Psoas muscle (tissue), 8 donors: ENCODE data around the gene NRK. TPM values are rescaled to one million over a fixed set of nuclear protein-coding genes. Genes with fewer than 3 reads are reported as not detected.
"Not testable (repeated sequence)": the region's sequence is repeated elsewhere in the genome, so short reads cannot be mapped to it uniquely, and the experiment has no call there.

ENCODE experiments used
- ATAC-seq, 4 donors: fragments of 200-7000 bp; cut with Tn5 transposase; one replicate each; pipeline ENCODE4 v1.9.1; 2020; ENCODE audit warnings: moderate library complexity in 3 of 4, mild to moderate bottlenecking in 2 of 4
- DNase-seq, 2 donors: peaks; one replicate each; pipeline ENCODE4 v3.0.0-alpha.2; 2020
- H3K27ac ChIP-seq: fragments of 200-600 bp; one replicate; pipeline ENCODE4 v1.8.0; 2022
- H3K27me3 ChIP-seq, 3 donors: fragments of 200-600 bp in 1 of 3; one replicate each; pipeline versions ENCODE4 v1.6.1 to v1.8.0; 2013 to 2022; ENCODE audit warnings: low read length in 2 of 3, mild to moderate bottlenecking in 2 of 3, moderate library complexity in 1 of 3; ENCODE audit not compliant: insufficient read depth in 3 of 3
- H3K36me3 ChIP-seq, 2 donors: fragments of 200-600 bp in 1 of 2; one replicate each; pipeline versions ENCODE4 v1.6.1 to v1.8.0; 2013 to 2022; ENCODE audit warnings: low read depth in 1 of 2, mild to moderate bottlenecking in 1 of 2, moderate library complexity in 1 of 2; ENCODE audit not compliant: insufficient read depth in 1 of 2
- H3K4me1 ChIP-seq: fragments of 200-600 bp; one replicate; pipeline ENCODE4 v1.8.0; 2022
- H3K4me3 ChIP-seq: fragments of 200-600 bp; one replicate; pipeline ENCODE4 v1.8.0; 2022; ENCODE audit warnings: mild to moderate bottlenecking
- H3K9me3 ChIP-seq: fragments of 200-600 bp; one replicate; pipeline ENCODE4 v1.8.0; 2022
- WGBS, 3 donors: extraction: QIAGEN DNeasy Blood & Tissue Kit; methylation state at CpG; one replicate each; pipeline versions ENCODE4 v1.1.6 to v1.1.7; 2013; 5-methylcytosine and 5-hydroxymethylcytosine counted together
- intact Hi-C, 2 donors: fragments of 100-400 bp; cut with DNase I; formaldehyde crosslinking; loops; one replicate each; pipeline versions ENCODE4 v1.11.0 to v1.14.2; 2022
- polyA plus RNA-seq, 3 donors: library from polyadenylated mRNA; stranded (reverse); fragments of 200-250 nt; gene quantifications; one replicate each; pipeline ENCODE4 v1.2.3, GENCODE V29; 2013
- total RNA-seq, 4 donors: library from RNA; stranded (reverse); fragmentation: NEBNext Ultra II Directional in 2 of 4; extraction: Animal tissue kit (Norgen Biotek cat#: 25700) in 2 of 4; gene quantifications; one replicate each; pipeline versions ENCODE4 v1.2.1 to v1.2.4, GENCODE V29; 2021 to 2023
- TF ChIP-seq, protein P1 (sequence below): fragments of 200-600 bp; IDR thresholded peaks from one replicate; pipeline ENCODE4 v1.8.0; 2022; ENCODE audit warnings: antibody characterized with exemption
- donor health status: healthy with polysubstance abuse.
- donor health status: DM: no; HTN: no; CAD: no; lungs with moderate emphysema.
- donor health status: Bipolar disorder and iron deficiency.
- donor health status: healthy.
- donor health status: DM: yes; HTN: yes; CAD: no.
- donor health status: DM: no; HTN: no; CAD: no.
- donor health status: DM: no; HTN: no; CAD: no.
- donor health status: DM: yes; HTN: yes; CAD: no.

The NRK gene
- total and polyA plus RNA-seq, 7 donors = 0.03 to 1.8 (median 0.09) TPM; not detected in 1

- H3K27ac ChIP-seq = no peak overlapping the region
Measured at GRCh38 chrX:106000203-106000602, 177.9 kb downstream of the NRK start.

DNA sequence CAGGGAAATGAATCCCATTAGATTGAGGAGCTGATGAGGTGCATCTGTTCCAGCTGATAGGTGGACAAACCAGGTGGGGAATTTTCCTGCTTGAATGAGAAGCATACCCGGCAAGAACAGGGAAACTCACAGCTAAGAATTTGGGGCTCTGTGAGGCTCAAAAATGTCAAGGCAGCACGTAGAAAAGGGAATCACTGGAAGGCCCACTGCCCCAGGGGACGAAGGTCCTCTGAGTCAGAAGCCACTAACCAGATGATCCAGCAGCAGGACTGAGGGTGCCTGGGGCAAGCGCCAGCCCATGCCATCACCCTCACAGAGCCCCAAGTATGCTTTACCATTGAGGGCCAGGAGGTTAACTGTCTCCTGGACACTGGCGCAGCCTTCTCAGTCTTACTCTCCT lies 178.3 kb downstream of the NRK start:
- H3K27ac ChIP-seq, H3K27me3 ChIP-seq, H3K4me3 ChIP-seq, H3K4me1 ChIP-seq, H3K9me3 ChIP-seq, H3K36me3 ChIP-seq, DNase-seq, ATAC-seq, intact Hi-C loops: not testable (repeated sequence)
- 56 to 83% (median 80%) methylated on average over 4 to 5 of the region's 5 CpGs for WGBS, 3 donors

More at GRCh38 chrX:106000203-106000602, 177.9 kb downstream of the NRK start:
- intact Hi-C loops = no loop called here
- no peak for ATAC-seq
- no peaks in the 10 kb centered on the region for H3K36me3 ChIP-seq
- DNase-seq = no peak
- no peaks in the 10 kb centered on the region for H3K9me3 ChIP-seq
- H3K4me1 ChIP-seq = no peaks in the 10 kb centered on the region
- H3K27me3 ChIP-seq = peaks cover 0 to 4% (median 0%) of the 10 kb centered on the region in 3 donors
- TF ChIP-seq, protein P1, sequence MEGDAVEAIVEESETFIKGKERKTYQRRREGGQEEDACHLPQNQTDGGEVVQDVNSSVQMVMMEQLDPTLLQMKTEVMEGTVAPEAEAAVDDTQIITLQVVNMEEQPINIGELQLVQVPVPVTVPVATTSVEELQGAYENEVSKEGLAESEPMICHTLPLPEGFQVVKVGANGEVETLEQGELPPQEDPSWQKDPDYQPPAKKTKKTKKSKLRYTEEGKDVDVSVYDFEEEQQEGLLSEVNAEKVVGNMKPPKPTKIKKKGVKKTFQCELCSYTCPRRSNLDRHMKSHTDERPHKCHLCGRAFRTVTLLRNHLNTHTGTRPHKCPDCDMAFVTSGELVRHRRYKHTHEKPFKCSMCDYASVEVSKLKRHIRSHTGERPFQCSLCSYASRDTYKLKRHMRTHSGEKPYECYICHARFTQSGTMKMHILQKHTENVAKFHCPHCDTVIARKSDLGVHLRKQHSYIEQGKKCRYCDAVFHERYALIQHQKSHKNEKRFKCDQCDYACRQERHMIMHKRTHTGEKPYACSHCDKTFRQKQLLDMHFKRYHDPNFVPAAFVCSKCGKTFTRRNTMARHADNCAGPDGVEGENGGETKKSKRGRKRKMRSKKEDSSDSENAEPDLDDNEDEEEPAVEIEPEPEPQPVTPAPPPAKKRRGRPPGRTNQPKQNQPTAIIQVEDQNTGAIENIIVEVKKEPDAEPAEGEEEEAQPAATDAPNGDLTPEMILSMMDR = no peak
- no peak overlapping the region for H3K4me3 ChIP-seq

DNA sequence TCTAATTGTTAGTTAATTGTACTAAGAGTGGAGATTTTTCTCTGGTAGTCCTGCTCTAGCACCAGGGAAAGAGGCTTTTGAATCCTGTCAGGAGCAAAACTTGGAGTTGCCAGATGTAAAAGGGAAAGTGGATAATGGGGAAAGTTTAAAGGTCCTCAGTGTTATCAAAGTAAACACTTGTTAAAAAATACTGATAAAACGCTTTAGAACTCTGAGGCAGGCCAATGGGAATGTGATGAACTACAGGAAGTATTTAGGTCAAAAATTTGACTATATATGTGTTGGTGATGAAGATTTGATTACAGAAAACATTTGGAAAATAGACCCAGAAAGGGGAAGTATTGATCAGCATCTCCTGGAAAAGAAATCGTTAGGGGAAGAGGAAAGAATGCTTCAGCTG lies 183.3 kb downstream of the NRK start:
- DNase-seq = no peak
- Histone ChIP-seq H3K36me3 (no peaks in the 10 kb centered on the region), H3K27me3 (peaks cover 0 to 10% (median 0%) of the 10 kb centered on the region in 3 donors), H3K9me3 (no peaks in the 10 kb centered on the region), H3K27ac (no peak overlapping the region), H3K4me3 (no peak overlapping the region), H3K4me1 (no peaks in the 10 kb centered on the region)
- no peak for ATAC-seq
- WGBS, 3 donors = 55 to 75% (median 64%) methylated on average over 2 of the region's 2 CpGs
- TF ChIP-seq, protein P1 = no peak
- intact Hi-C loops = no loop called here

DNA sequence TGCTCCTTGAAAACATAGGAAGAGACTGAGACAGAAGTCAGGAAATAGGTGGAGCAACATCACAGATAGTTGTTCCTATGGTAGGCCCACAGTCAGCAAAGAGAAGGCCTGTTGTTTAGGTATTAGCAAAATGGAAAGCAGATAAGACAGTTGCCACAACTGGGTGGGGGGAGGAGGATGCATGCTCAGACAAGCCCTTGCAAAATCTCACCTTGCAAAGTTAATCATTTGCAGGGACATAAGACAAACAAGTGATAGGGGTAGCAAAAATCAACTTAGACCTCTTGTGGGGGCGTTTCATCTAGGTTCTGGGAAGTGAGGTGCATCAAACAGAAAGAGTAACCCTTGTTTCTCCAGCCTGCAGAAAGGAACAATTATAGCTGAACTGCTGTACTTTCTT lies 185.5 kb downstream of the NRK start:
- Histone ChIP-seq H3K9me3 (peaks cover 2% of the 10 kb centered on the region), H3K4me3 (no peak overlapping the region), H3K27me3 (peaks cover 0 to 6% (median 0%) of the 10 kb centered on the region in 3 donors), H3K4me1 (no peaks in the 10 kb centered on the region), H3K36me3 (no peaks in the 10 kb centered on the region), H3K27ac (no peak overlapping the region)
- intact Hi-C loops = no loop called here
- TF ChIP-seq, protein P1 = no peak
- no peak for ATAC-seq
- DNase-seq = no peak
- 6 to 31% (median 20%) methylated on average over 1 of the region's 1 CpG for WGBS, 3 donors

Other genes starting within 250 kb of the NRK start
- gene SERPINA7, start 216.2 kb downstream of the NRK start, total RNA-seq = not detected
- gene SERPINA7, start 216.2 kb downstream of the NRK start, polyA plus RNA-seq = not detected